22Rv1 (cell line): Measurements from ENCODE around the gene CASP12.

Experiments used
- H3K27ac ChIP-seq: fragments of 450-650 bp; 2 replicates; pipeline ENCODE4 v1.5.1; 2017
- CTCF ChIP-seq: fragments of 450-650 bp; IDR thresholded peaks from 2 replicates; pipeline ENCODE4 v1.5.1; 2017; ENCODE audit warnings: mild to moderate bottlenecking
- ZFX ChIP-seq: fragments of 450-650 bp; IDR thresholded peaks from 2 replicates; pipeline ENCODE4 v1.6.1; 2017; ENCODE audit warnings: antibody characterized with exemption, borderline replicate concordance

CASP12 gene

GRCh38 chr11:104926771-104927611 lies 28.7 kb upstream of the CASP12 start:
- TF ChIP-seq CTCF (no peak), ZFX (no peak)
- no peak overlapping the region for H3K27ac ChIP-seq

GRCh38 chr11:104925850-104926249 lies 27.6 kb upstream of the CASP12 start:
- no peak overlapping the region for H3K27ac ChIP-seq
- no peak for TF ChIP-seq CTCF
- no peak for TF ChIP-seq ZFX

- TF ChIP-seq ZFX (no peak), CTCF (no peak)
- no peak overlapping the region for H3K27ac ChIP-seq
Observed at GRCh38 chr11:104918113-104918824, 20.0 kb upstream of the CASP12 start.

- no peak overlapping the region for H3K27ac ChIP-seq
- TF ChIP-seq ZFX (no peak), CTCF (no peak)
Observed at GRCh38 chr11:104917271-104918112, 19.2 kb upstream of the CASP12 start.

GRCh38 chr11:104916442-104916841 lies 18.2 kb upstream of the CASP12 start:
- no peak overlapping the region for H3K27ac ChIP-seq
- TF ChIP-seq ZFX (no peak), CTCF (no peak)

- TF ChIP-seq CTCF (no peak), ZFX (no peak)
- no peak overlapping the region for H3K27ac ChIP-seq
Observed at GRCh38 chr11:104912102-104912501, 13.8 kb upstream of the CASP12 start.

- no peak for TF ChIP-seq ZFX
- TF ChIP-seq CTCF = no peak
- H3K27ac ChIP-seq = no peak overlapping the region
Observed at GRCh38 chr11:104908186-104908531, 9.9 kb upstream of the CASP12 start.
